GM23338 (cell line): ENCODE data around the gene SYNPO2. TPM values are rescaled to one million over a fixed set of nuclear protein-coding genes. Genes with fewer than 3 reads are reported as not detected.

Experiments used
- ATAC-seq: fragments of 200-7000 bp; cut with Tn5 transposase; 3 replicates; pipeline ENCODE4 v1.9.1; 2020
- DNase-seq: peaks from one replicate; pipeline ENCODE4 v3.0.0-alpha.2; 2015; ENCODE audit warnings: low spot score
- H2AFZ ChIP-seq: fragments of 200-600 bp; sonication (generic); 2 replicates; pipeline ENCODE4 v1.8.0; 2016; ENCODE audit warnings: antibody characterized with exemption, mild to moderate bottlenecking, moderate library complexity
- H3F3A ChIP-seq: fragments of 200-600 bp; sonication (generic); replicated peaks from 2 replicates; pipeline ENCODE4 v1.8.0; 2017; ENCODE audit warnings: antibody characterized with exemption, mixed run types, low read depth
- H3K27ac ChIP-seq: fragments of 200-600 bp; sonication (generic); 2 replicates; pipeline ENCODE4 v1.6.1; 2016; ENCODE audit warnings: low read depth
- H3K27me3 ChIP-seq: fragments of 200-600 bp; sonication (generic); 2 replicates; pipeline ENCODE4 v1.8.0; 2016; ENCODE audit warnings: mild to moderate bottlenecking, mixed run types, moderate library complexity; ENCODE audit not compliant: insufficient read depth
- H3K36me3 ChIP-seq: fragments of 200-600 bp; sonication (generic); 2 replicates; pipeline ENCODE4 v1.8.0; 2016; ENCODE audit warnings: mild to moderate bottlenecking; ENCODE audit not compliant: insufficient read depth
- H3K4me1 ChIP-seq: fragments of 200-600 bp; sonication (generic); 2 replicates; pipeline ENCODE4 v1.8.0; 2016; ENCODE audit warnings: mild to moderate bottlenecking, moderate library complexity; ENCODE audit not compliant: insufficient read depth
- H3K4me2 ChIP-seq: fragments of 200-600 bp; sonication (generic); 2 replicates; pipeline ENCODE4 v1.7.1; 2017; ENCODE audit warnings: mixed run types
- H3K4me3 ChIP-seq: fragments of 200-600 bp; sonication (generic); 2 replicates; pipeline ENCODE4 v1.6.1; 2016; ENCODE audit warnings: mixed run types
- H3K79me2 ChIP-seq: fragments of 200-600 bp; sonication (generic); replicated peaks from 2 replicates; pipeline ENCODE4 v1.8.0; 2017; ENCODE audit warnings: mild to moderate bottlenecking; ENCODE audit not compliant: insufficient read depth
- H3K9me2 ChIP-seq: fragments of 200-600 bp; sonication (generic); 2 replicates; pipeline ENCODE4 v1.8.0; 2017; ENCODE audit not compliant: insufficient read depth
- H4K20me1 ChIP-seq: fragments of 200-600 bp; sonication (generic); replicated peaks from 2 replicates; pipeline ENCODE4 v1.8.0; 2017; ENCODE audit warnings: mild to moderate bottlenecking; ENCODE audit not compliant: insufficient read depth
- H3K27ac Mint-ChIP-seq: 2 replicates; pipeline ENCODE4 v1.8.0; 2020; ENCODE audit warnings: inconsistent platforms, mild to moderate bottlenecking, moderate library complexity, mixed read lengths
- H3K27me3 Mint-ChIP-seq: 3 replicates; pipeline ENCODE4 v1.8.0; 2022; ENCODE audit warnings: low read depth, mild to moderate bottlenecking, moderate library complexity, mixed read lengths, inconsistent platforms; ENCODE audit not compliant: insufficient read depth, poor library complexity
- H3K36me3 Mint-ChIP-seq: 3 replicates; pipeline ENCODE4 v1.8.0; 2021; ENCODE audit warnings: low read depth, mild to moderate bottlenecking, inconsistent platforms, moderate library complexity, mixed read lengths
- H3K4me1 Mint-ChIP-seq: 3 replicates; pipeline ENCODE4 v1.8.0; 2020; ENCODE audit warnings: mild to moderate bottlenecking, inconsistent platforms, mixed read lengths
- H3K4me3 Mint-ChIP-seq: 3 replicates; pipeline ENCODE4 v1.8.0; 2021; ENCODE audit warnings: moderate library complexity, mild to moderate bottlenecking, inconsistent platforms, mixed read lengths
- H3K9me3 Mint-ChIP-seq: 3 replicates; pipeline ENCODE4 v1.8.0; 2020; ENCODE audit warnings: moderate library complexity, mild to moderate bottlenecking, inconsistent platforms, mixed read lengths
- CREB1 ChIP-seq: fragments of 250-450 bp; sonication (Bioruptor Pico); IDR thresholded peaks from 2 replicates; pipeline ENCODE4 v1.5.0; 2020; ENCODE audit warnings: low read depth, mild to moderate bottlenecking, moderate library complexity
- EZH2 ChIP-seq: fragments of 200-600 bp; sonication (generic); IDR thresholded peaks from one replicate; pipeline ENCODE4 v1.8.0; 2017; ENCODE audit warnings: antibody characterized with exemption, mild to moderate bottlenecking, low read depth; ENCODE audit not compliant: unreplicated experiment
- EZH2phosphoT487 ChIP-seq: fragments of 200-600 bp; sonication (generic); IDR thresholded peaks from one replicate; pipeline ENCODE4 v1.8.1; 2018; ENCODE audit warnings: antibody characterized with exemption; ENCODE audit not compliant: unreplicated experiment
- JUNB ChIP-seq: IDR thresholded peaks from one replicate; pipeline ENCODE4 v1.6.1; 2016; ENCODE audit warnings: antibody characterized with exemption; ENCODE audit not compliant: unreplicated experiment
- NANOG ChIP-seq: IDR thresholded peaks from 2 replicates; pipeline ENCODE4 v1.6.1; 2016; ENCODE audit warnings: antibody characterized with exemption, borderline replicate concordance
- POLR2AphosphoS5 ChIP-seq: IDR thresholded peaks from 2 replicates; pipeline ENCODE4 v1.6.1; 2016; ENCODE audit warnings: antibody characterized with exemption, low read depth
- STAT1 ChIP-seq: IDR thresholded peaks from one replicate; pipeline ENCODE4 v1.6.1; 2016; ENCODE audit warnings: antibody characterized with exemption; ENCODE audit not compliant: unreplicated experiment
- ZNF114 ChIP-seq: fragments of 250-450 bp; sonication (Bioruptor Pico); IDR thresholded peaks from 2 replicates; pipeline ENCODE4 v1.5.0; 2020; ENCODE audit warnings: mild to moderate bottlenecking, moderate library complexity
- ZNF331 ChIP-seq: fragments of 250-450 bp; sonication (Bioruptor Pico); IDR thresholded peaks from 2 replicates; pipeline ENCODE4 v1.5.0; 2020; ENCODE audit warnings: low read depth, mild to moderate bottlenecking, moderate library complexity
- polyA plus RNA-seq: library from polyadenylated mRNA; unstranded; fragments of >200 nt; fragmentation: Nextera tagmentation; extraction: Ambion mirVana; gene quantifications from 2 replicates; pipeline ENCODE4 v1.2.1, GENCODE V29; 2016
- total RNA-seq: library from RNA; depleted of rRNA; stranded (reverse); fragments of >200 nt; shearing (Covaris generic); gene quantifications from 2 replicates; pipeline ENCODE4 v1.2.3, GENCODE V29; 2014
- TF ChIP-seq, protein P1 (sequence below): IDR thresholded peaks from 2 replicates; pipeline ENCODE4 v1.6.1; 2016; ENCODE audit warnings: antibody characterized with exemption
- TF ChIP-seq, protein P2 (sequence below), 2 experiments: fragments of 200-600 bp in 1 of 2; sonication (generic) in 1 of 2; conservative IDR thresholded peaks; 2 replicates each; pipeline versions ENCODE4 v1.5.1 to v1.6.1; 2016 to 2017; ENCODE audit warnings: antibody characterized with exemption in 2 of 2, low read depth in 2 of 2, mild to moderate bottlenecking in 2 of 2, moderate library complexity in 1 of 2
- TF ChIP-seq, protein P3 (sequence below): IDR thresholded peaks from one replicate; pipeline ENCODE4 v1.6.1; 2018; ENCODE audit warnings: antibody characterized with exemption; ENCODE audit not compliant: unreplicated experiment
- TF ChIP-seq, protein P4 (sequence below): fragments of 250-450 bp; sonication (Bioruptor Pico); IDR thresholded peaks from 2 replicates; pipeline ENCODE4 v1.5.0; 2020; ENCODE audit warnings: mild to moderate bottlenecking, moderate library complexity

Gene SYNPO2
- total and polyA plus RNA-seq, 2 experiments from 2014 or later, result 2.1 to 3.4 TPM

DNA sequence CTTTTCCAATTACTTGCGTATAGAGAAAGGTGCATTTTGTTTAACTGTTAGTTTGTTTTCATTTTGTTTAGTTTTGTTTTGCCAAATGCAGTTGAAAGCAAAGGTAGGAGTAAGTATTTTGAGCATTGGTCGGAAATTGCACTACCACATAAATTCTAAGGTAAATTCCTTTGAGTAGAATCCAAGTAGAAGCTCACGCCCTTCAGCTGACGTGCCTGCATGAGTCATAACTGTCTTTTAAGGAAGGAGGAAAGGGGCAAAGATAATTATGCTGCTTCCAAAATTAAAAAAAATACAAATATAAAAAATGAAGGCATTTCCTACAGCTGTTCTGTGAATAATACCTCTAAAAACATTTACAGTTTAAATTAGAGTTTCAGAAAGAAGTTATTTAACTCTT is 136.8 kb downstream of the SYNPO2 start:
- Mint-ChIP-seq H3K9me3 (no peaks in the 10 kb centered on the region), H3K4me1 (peaks cover 33% of the 10 kb centered on the region), H3K27me3 (no peaks in the 10 kb centered on the region), H3K27ac (no peak overlapping the region; the same call in 1 of the 2 replicates), H3K4me3 (no peak overlapping the region), H3K36me3 (peaks cover 5% of the 10 kb centered on the region)
- no peaks in the 10 kb centered on the region for H3K27me3 ChIP-seq
- H4K20me1 ChIP-seq, result no peaks in the 10 kb centered on the region
- peak overlapping the region; percentile 1; the same call in 1 of the 2 replicates for H3K4me2 ChIP-seq
- ATAC-seq (no peak), DNase-seq (no peak)
- no peaks in the 10 kb centered on the region for H3K36me3 ChIP-seq
- no peaks in the 10 kb centered on the region for H3F3A ChIP-seq
- TF ChIP-seq JUNB (no peak), NANOG (no peak), CREB1 (CRISPR knock-in tag) (no peak), EZH2phosphoT487 (no peak), POLR2AphosphoS5 (no peak), ZNF114 (CRISPR knock-in tag) (no peak), ZNF331 (CRISPR knock-in tag) (no peak), STAT1 (no peak), EZH2 (no peak)
- TF ChIP-seq, protein P1, sequence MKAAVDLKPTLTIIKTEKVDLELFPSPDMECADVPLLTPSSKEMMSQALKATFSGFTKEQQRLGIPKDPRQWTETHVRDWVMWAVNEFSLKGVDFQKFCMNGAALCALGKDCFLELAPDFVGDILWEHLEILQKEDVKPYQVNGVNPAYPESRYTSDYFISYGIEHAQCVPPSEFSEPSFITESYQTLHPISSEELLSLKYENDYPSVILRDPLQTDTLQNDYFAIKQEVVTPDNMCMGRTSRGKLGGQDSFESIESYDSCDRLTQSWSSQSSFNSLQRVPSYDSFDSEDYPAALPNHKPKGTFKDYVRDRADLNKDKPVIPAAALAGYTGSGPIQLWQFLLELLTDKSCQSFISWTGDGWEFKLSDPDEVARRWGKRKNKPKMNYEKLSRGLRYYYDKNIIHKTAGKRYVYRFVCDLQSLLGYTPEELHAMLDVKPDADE, result no peak
- TF ChIP-seq, protein P2, sequence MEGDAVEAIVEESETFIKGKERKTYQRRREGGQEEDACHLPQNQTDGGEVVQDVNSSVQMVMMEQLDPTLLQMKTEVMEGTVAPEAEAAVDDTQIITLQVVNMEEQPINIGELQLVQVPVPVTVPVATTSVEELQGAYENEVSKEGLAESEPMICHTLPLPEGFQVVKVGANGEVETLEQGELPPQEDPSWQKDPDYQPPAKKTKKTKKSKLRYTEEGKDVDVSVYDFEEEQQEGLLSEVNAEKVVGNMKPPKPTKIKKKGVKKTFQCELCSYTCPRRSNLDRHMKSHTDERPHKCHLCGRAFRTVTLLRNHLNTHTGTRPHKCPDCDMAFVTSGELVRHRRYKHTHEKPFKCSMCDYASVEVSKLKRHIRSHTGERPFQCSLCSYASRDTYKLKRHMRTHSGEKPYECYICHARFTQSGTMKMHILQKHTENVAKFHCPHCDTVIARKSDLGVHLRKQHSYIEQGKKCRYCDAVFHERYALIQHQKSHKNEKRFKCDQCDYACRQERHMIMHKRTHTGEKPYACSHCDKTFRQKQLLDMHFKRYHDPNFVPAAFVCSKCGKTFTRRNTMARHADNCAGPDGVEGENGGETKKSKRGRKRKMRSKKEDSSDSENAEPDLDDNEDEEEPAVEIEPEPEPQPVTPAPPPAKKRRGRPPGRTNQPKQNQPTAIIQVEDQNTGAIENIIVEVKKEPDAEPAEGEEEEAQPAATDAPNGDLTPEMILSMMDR (conservative IDR thresholded peaks at IDR 0.05; ENCODE audit: low read depth in 2 of 2), result no peak
- TF ChIP-seq, protein P3, sequence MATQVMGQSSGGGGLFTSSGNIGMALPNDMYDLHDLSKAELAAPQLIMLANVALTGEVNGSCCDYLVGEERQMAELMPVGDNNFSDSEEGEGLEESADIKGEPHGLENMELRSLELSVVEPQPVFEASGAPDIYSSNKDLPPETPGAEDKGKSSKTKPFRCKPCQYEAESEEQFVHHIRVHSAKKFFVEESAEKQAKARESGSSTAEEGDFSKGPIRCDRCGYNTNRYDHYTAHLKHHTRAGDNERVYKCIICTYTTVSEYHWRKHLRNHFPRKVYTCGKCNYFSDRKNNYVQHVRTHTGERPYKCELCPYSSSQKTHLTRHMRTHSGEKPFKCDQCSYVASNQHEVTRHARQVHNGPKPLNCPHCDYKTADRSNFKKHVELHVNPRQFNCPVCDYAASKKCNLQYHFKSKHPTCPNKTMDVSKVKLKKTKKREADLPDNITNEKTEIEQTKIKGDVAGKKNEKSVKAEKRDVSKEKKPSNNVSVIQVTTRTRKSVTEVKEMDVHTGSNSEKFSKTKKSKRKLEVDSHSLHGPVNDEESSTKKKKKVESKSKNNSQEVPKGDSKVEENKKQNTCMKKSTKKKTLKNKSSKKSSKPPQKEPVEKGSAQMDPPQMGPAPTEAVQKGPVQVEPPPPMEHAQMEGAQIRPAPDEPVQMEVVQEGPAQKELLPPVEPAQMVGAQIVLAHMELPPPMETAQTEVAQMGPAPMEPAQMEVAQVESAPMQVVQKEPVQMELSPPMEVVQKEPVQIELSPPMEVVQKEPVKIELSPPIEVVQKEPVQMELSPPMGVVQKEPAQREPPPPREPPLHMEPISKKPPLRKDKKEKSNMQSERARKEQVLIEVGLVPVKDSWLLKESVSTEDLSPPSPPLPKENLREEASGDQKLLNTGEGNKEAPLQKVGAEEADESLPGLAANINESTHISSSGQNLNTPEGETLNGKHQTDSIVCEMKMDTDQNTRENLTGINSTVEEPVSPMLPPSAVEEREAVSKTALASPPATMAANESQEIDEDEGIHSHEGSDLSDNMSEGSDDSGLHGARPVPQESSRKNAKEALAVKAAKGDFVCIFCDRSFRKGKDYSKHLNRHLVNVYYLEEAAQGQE, result no peak
- TF ChIP-seq, protein P4, sequence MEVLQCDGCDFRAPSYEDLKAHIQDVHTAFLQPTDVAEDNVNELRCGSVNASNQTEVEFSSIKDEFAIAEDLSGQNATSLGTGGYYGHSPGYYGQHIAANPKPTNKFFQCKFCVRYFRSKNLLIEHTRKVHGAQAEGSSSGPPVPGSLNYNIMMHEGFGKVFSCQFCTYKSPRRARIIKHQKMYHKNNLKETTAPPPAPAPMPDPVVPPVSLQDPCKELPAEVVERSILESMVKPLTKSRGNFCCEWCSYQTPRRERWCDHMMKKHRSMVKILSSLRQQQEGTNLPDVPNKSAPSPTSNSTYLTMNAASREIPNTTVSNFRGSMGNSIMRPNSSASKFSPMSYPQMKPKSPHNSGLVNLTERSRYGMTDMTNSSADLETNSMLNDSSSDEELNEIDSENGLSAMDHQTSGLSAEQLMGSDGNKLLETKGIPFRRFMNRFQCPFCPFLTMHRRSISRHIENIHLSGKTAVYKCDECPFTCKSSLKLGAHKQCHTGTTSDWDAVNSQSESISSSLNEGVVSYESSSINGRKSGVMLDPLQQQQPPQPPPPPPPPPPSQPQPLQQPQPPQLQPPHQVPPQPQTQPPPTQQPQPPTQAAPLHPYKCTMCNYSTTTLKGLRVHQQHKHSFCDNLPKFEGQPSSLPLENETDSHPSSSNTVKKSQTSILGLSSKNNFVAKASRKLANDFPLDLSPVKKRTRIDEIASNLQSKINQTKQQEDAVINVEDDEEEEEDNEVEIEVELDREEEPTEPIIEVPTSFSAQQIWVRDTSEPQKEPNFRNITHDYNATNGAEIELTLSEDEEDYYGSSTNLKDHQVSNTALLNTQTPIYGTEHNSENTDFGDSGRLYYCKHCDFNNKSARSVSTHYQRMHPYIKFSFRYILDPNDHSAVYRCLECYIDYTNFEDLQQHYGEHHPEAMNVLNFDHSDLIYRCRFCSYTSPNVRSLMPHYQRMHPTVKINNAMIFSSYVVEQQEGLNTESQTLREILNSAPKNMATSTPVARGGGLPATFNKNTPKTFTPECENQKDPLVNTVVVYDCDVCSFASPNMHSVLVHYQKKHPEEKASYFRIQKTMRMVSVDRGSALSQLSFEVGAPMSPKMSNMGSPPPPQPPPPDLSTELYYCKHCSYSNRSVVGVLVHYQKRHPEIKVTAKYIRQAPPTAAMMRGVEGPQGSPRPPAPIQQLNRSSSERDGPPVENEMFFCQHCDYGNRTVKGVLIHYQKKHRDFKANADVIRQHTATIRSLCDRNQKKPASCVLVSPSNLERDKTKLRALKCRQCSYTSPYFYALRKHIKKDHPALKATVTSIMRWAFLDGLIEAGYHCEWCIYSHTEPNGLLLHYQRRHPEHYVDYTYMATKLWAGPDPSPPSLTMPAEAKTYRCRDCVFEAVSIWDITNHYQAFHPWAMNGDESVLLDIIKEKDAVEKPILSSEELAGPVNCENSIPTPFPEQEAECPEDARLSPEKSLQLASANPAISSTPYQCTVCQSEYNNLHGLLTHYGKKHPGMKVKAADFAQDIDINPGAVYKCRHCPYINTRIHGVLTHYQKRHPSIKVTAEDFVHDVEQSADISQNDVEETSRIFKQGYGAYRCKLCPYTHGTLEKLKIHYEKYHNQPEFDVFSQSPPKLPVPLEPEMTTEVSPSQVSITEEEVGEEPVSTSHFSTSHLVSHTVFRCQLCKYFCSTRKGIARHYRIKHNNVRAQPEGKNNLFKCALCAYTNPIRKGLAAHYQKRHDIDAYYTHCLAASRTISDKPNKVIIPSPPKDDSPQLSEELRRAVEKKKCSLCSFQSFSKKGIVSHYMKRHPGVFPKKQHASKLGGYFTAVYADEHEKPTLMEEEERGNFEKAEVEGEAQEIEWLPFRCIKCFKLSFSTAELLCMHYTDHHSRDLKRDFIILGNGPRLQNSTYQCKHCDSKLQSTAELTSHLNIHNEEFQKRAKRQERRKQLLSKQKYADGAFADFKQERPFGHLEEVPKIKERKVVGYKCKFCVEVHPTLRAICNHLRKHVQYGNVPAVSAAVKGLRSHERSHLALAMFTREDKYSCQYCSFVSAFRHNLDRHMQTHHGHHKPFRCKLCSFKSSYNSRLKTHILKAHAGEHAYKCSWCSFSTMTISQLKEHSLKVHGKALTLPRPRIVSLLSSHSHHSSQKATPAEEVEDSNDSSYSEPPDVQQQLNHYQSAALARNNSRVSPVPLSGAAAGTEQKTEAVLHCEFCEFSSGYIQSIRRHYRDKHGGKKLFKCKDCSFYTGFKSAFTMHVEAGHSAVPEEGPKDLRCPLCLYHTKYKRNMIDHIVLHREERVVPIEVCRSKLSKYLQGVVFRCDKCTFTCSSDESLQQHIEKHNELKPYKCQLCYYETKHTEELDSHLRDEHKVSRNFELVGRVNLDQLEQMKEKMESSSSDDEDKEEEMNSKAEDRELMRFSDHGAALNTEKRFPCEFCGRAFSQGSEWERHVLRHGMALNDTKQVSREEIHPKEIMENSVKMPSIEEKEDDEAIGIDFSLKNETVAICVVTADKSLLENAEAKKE (CRISPR knock-in tag), result no peak
- no peak overlapping the region for H3K4me3 ChIP-seq
- H3K9me2 ChIP-seq, result 0 out of 2 replicates have a peak, but pooled peaks cover 3% of the 10 kb centered on the region
- no peak overlapping the region for H2AFZ ChIP-seq
- peaks cover 51% of the 10 kb centered on the region for H3K4me1 ChIP-seq
- no peak overlapping the region for H3K27ac ChIP-seq
- H3K79me2 ChIP-seq, result no peaks in the 10 kb centered on the region
